Mesenchymal stem cell (in vitro differentiated cells and primary cell): ENCODE data around the gene PLA2G3.

Experiments used
- DNase-seq: peaks from one replicate; pipeline ENCODE4 v3.0.0-alpha.2; 2013
- H2AFZ ChIP-seq: one replicate; pipeline ENCODE4 v1.6.1; 2013; ENCODE audit warnings: low read depth, mild to moderate bottlenecking, control low read depth, inconsistent platforms, low read length, moderate library complexity
- H2AK5ac ChIP-seq: 2 replicates; pipeline ENCODE4 v1.6.1; 2013; ENCODE audit warnings: low read length, moderate library complexity, mild to moderate bottlenecking, inconsistent platforms; ENCODE audit not compliant: severe bottlenecking
- H2BK120ac ChIP-seq: one replicate; pipeline ENCODE4 v1.6.1; 2013; ENCODE audit warnings: low read depth, mild to moderate bottlenecking, inconsistent platforms, low read length, moderate library complexity
- H2BK12ac ChIP-seq, 2 experiments: one replicate each; pipeline ENCODE4 v1.6.1; 2013; ENCODE audit warnings: inconsistent platforms in 2 of 2, low read length in 2 of 2, mild to moderate bottlenecking in 2 of 2, moderate library complexity in 2 of 2, control low read depth in 1 of 2
- H2BK15ac ChIP-seq: one replicate; pipeline ENCODE4 v1.6.1; 2013; ENCODE audit warnings: mild to moderate bottlenecking, low read depth, inconsistent platforms; ENCODE audit not compliant: poor library complexity, severe bottlenecking
- H2BK5ac ChIP-seq: 2 replicates; pipeline ENCODE4 v1.6.1; 2013; ENCODE audit warnings: low read depth, mild to moderate bottlenecking, low read length, control low read depth, inconsistent platforms; ENCODE audit not compliant: poor library complexity, severe bottlenecking
- H3K14ac ChIP-seq, 2 experiments: one replicate each; pipeline ENCODE4 v1.6.1; 2013; ENCODE audit warnings: inconsistent platforms in 2 of 2, low read length in 2 of 2, control low read depth in 1 of 2, mild to moderate bottlenecking in 1 of 2, moderate library complexity in 1 of 2
- H3K18ac ChIP-seq, 2 experiments: one replicate each; pipeline ENCODE4 v1.6.1; 2013; ENCODE audit warnings: inconsistent platforms in 2 of 2, low read length in 2 of 2, control low read depth in 1 of 2, low read depth in 1 of 2, mild to moderate bottlenecking in 1 of 2
- H3K23ac ChIP-seq, 2 experiments: one replicate each; pipeline ENCODE4 v1.6.1; 2013; ENCODE audit warnings: inconsistent platforms in 2 of 2, low read length in 2 of 2, mild to moderate bottlenecking in 2 of 2, moderate library complexity in 2 of 2, control low read depth in 1 of 2
- H3K27ac ChIP-seq: 2 replicates; pipeline ENCODE4 v1.5.1; 2013; ENCODE audit warnings: mild to moderate bottlenecking, moderate library complexity, low read length, control low read depth, inconsistent platforms; ENCODE audit not compliant: poor library complexity, severe bottlenecking
- H3K27me3 ChIP-seq, 2 experiments: 2 replicates each; pipeline versions ENCODE4 v1.6.1 to v1.7.0; 2013; ENCODE audit warnings: low read length in 2 of 2, mild to moderate bottlenecking in 2 of 2, moderate library complexity in 2 of 2, control low read depth in 1 of 2, inconsistent platforms in 1 of 2; ENCODE audit not compliant: control insufficient read depth in 1 of 2, insufficient read depth in 1 of 2
- H3K36me3 ChIP-seq, 2 experiments: 2 replicates each; pipeline versions ENCODE4 v1.6.1 to v1.7.0; 2013; ENCODE audit warnings: low read length in 2 of 2, control low read depth in 1 of 2, inconsistent platforms in 1 of 2, low read depth in 1 of 2, mild to moderate bottlenecking in 1 of 2; ENCODE audit not compliant: insufficient read depth in 2 of 2, control insufficient read depth in 1 of 2
- H3K4ac ChIP-seq, 2 experiments: one replicate each; pipeline ENCODE4 v1.6.1; 2013; ENCODE audit warnings: inconsistent platforms in 2 of 2, low read length in 2 of 2, mild to moderate bottlenecking in 2 of 2, moderate library complexity in 2 of 2, control low read depth in 1 of 2, low read depth in 1 of 2
- H3K4me1 ChIP-seq: 2 replicates; pipeline ENCODE4 v1.6.1; 2013; ENCODE audit warnings: low read depth, low read length, control low read depth; ENCODE audit not compliant: control insufficient read depth, insufficient read depth
- H3K4me2 ChIP-seq: 2 replicates; pipeline ENCODE4 v1.6.1; 2013; ENCODE audit warnings: low read length, mild to moderate bottlenecking, inconsistent platforms; ENCODE audit not compliant: poor library complexity, severe bottlenecking
- H3K4me3 ChIP-seq, 2 experiments: 2 replicates each; pipeline versions ENCODE4 v1.5.1 to v1.7.0; 2013; ENCODE audit warnings: low read length in 2 of 2, mild to moderate bottlenecking in 2 of 2, control low read depth in 1 of 2, low read depth in 1 of 2; ENCODE audit not compliant: insufficient read depth in 1 of 2
- H3K79me1 ChIP-seq: replicated peaks from 2 replicates; pipeline ENCODE4 v1.6.1; 2013; ENCODE audit warnings: mild to moderate bottlenecking, control low read depth, low read length, inconsistent platforms; ENCODE audit not compliant: poor library complexity, severe bottlenecking
- H3K9ac ChIP-seq: 2 replicates; pipeline ENCODE4 v1.7.0; 2013; ENCODE audit warnings: mild to moderate bottlenecking, low read length, moderate library complexity
- H3K9me3 ChIP-seq: 2 replicates; pipeline ENCODE4 v1.7.0; 2013; ENCODE audit warnings: mild to moderate bottlenecking, low read length; ENCODE audit not compliant: control insufficient read depth
- H4K8ac ChIP-seq: one replicate; pipeline ENCODE4 v1.6.1; 2013; ENCODE audit warnings: inconsistent platforms, mild to moderate bottlenecking, low read length, moderate library complexity
- H4K91ac ChIP-seq: one replicate; pipeline ENCODE4 v1.6.1; 2013; ENCODE audit warnings: mild to moderate bottlenecking, low read length, inconsistent platforms
- WGBS: methylation state at CpG from one replicate; pipeline ENCODE4 v1.1.7; 2013; ENCODE audit warnings: mixed read lengths; 5-methylcytosine and 5-hydroxymethylcytosine counted together

PLA2G3 gene

GRCh38 chr22:31087744-31088215 lies 52.5 kb downstream of the PLA2G3 start:
- no peak overlapping the region for H2BK15ac ChIP-seq
- H3K18ac ChIP-seq, result no peak overlapping the region
- WGBS, result 98% methylated on average over 21 of the region's 21 CpGs
- DNase-seq, result no peak
- peaks cover 49% of the 10 kb centered on the region for H3K4me1 ChIP-seq
- H3K9ac ChIP-seq, result no peak overlapping the region
- H3K23ac ChIP-seq, result no peak overlapping the region
- H3K79me1 ChIP-seq, result peaks cover 43% of the 10 kb centered on the region
- H2AK5ac ChIP-seq, result no peak overlapping the region
- H2BK12ac ChIP-seq, result no peak overlapping the region
- no peak overlapping the region for H4K8ac ChIP-seq
- H3K27me3 ChIP-seq, result no peaks in the 10 kb centered on the region
- no peak overlapping the region for H2BK5ac ChIP-seq
- H3K27ac ChIP-seq, result no peak overlapping the region
- no peak overlapping the region for H3K4me3 ChIP-seq
- no peak overlapping the region for H3K4ac ChIP-seq
- H3K36me3 ChIP-seq, result peaks cover 71 to 82% of the 10 kb centered on the region in 2 experiments
- no peak overlapping the region for H4K91ac ChIP-seq
- H2AFZ ChIP-seq, result no peak overlapping the region
- no peak overlapping the region for H3K14ac ChIP-seq
- H3K9me3 ChIP-seq, result no peaks in the 10 kb centered on the region
- H2BK120ac ChIP-seq, result no peak overlapping the region
- H3K4me2 ChIP-seq, result no peak overlapping the region

- Histone ChIP-seq H3K27me3 (no peaks in the 10 kb centered on the region), H2BK120ac (no peak overlapping the region), H3K4ac (no peak overlapping the region), H3K9me3 (no peaks in the 10 kb centered on the region), H2BK5ac (no peak overlapping the region), H3K27ac (no peak overlapping the region), H3K36me3 (peaks cover 61 to 73% of the 10 kb centered on the region in 2 experiments), H3K14ac (no peak overlapping the region), H3K18ac (no peak overlapping the region), H3K9ac (peak overlapping the region; percentile 95), H2AFZ (no peak overlapping the region), H2BK15ac (no peak overlapping the region), H3K23ac (no peak overlapping the region), H2AK5ac (no peak overlapping the region), H2BK12ac (peak overlapping the region in 1 of 2 experiments; percentile 2), H3K4me2 (no peak overlapping the region), H4K91ac (no peak overlapping the region), H3K4me1 (peaks cover 58% of the 10 kb centered on the region), H4K8ac (no peak overlapping the region), H3K79me1 (peaks cover 35% of the 10 kb centered on the region), H3K4me3 (no peak overlapping the region)
- DNase-seq, result no peak
- WGBS, result 87% methylated on average over 7 of the region's 8 CpGs
Measured at GRCh38 chr22:31086703-31087330, 53.5 kb downstream of the PLA2G3 start.

- no peak overlapping the region for H3K4me2 ChIP-seq
- no peak overlapping the region for H2BK5ac ChIP-seq
- WGBS, result 100% methylated on average over 3 of the region's 3 CpGs
- peak overlapping the region in 1 of 2 experiments; percentile 42 for H2BK12ac ChIP-seq
- DNase-seq, result no peak
- no peak overlapping the region for H2AFZ ChIP-seq
- H2BK15ac ChIP-seq, result no peak overlapping the region
- H3K36me3 ChIP-seq, result peaks cover 53 to 64% of the 10 kb centered on the region in 2 experiments
- peak overlapping the region; percentile 59 for H4K8ac ChIP-seq
- peak overlapping the region; percentile 95 for H3K9ac ChIP-seq
- peaks cover 58% of the 10 kb centered on the region for H3K4me1 ChIP-seq
- H2AK5ac ChIP-seq, result peak overlapping the region; percentile 71
- H3K14ac ChIP-seq, result no peak overlapping the region
- H3K9me3 ChIP-seq, result no peaks in the 10 kb centered on the region
- H3K18ac ChIP-seq, result no peak overlapping the region
- peaks cover 27% of the 10 kb centered on the region for H3K79me1 ChIP-seq
- peak overlapping the region in 1 of 2 experiments; percentile 94 for H3K4me3 ChIP-seq
- H3K23ac ChIP-seq, result no peak overlapping the region
- no peak overlapping the region for H3K27ac ChIP-seq
- no peaks in the 10 kb centered on the region for H3K27me3 ChIP-seq
- H2BK120ac ChIP-seq, result peak overlapping the region; percentile 4
- H3K4ac ChIP-seq, result peak overlapping the region; percentile 14 to 49
- peak overlapping the region; percentile 36 for H4K91ac ChIP-seq
Measured at GRCh38 chr22:31085928-31086327, 54.4 kb downstream of the PLA2G3 start.

GRCh38 chr22:31085493-31085824 lies 54.8 kb downstream of the PLA2G3 start:
- peak overlapping the region; percentile 85 for H4K8ac ChIP-seq
- H3K14ac ChIP-seq, result no peak overlapping the region
- no peak for DNase-seq
- H3K27me3 ChIP-seq, result no peaks in the 10 kb centered on the region
- H3K4me3 ChIP-seq, result peak overlapping the region; percentile 66 to 94
- H3K4me2 ChIP-seq, result peak overlapping the region; percentile 41
- H2BK12ac ChIP-seq, result peak overlapping the region in 1 of 2 experiments; percentile 11
- H2BK120ac ChIP-seq, result peak overlapping the region; percentile 56
- peak overlapping the region; percentile 18 for H3K27ac ChIP-seq
- peak overlapping the region; percentile 95 for H3K9ac ChIP-seq
- H2BK5ac ChIP-seq, result no peak overlapping the region
- peak overlapping the region; percentile 71 for H2AK5ac ChIP-seq
- peaks cover 48 to 59% of the 10 kb centered on the region in 2 experiments for H3K36me3 ChIP-seq
- H3K18ac ChIP-seq, result peak overlapping the region; percentile 54 to 88
- 36% methylated on average over 13 of the region's 13 CpGs for WGBS
- H2AFZ ChIP-seq, result no peak overlapping the region
- H4K91ac ChIP-seq, result peak overlapping the region; percentile 65
- H3K9me3 ChIP-seq, result no peaks in the 10 kb centered on the region
- H2BK15ac ChIP-seq, result no peak overlapping the region
- peak overlapping the region in 1 of 2 experiments; percentile 26 for H3K4ac ChIP-seq
- peaks cover 61% of the 10 kb centered on the region for H3K4me1 ChIP-seq
- H3K23ac ChIP-seq, result no peak overlapping the region
- peaks cover 27% of the 10 kb centered on the region for H3K79me1 ChIP-seq
